Bronchial epithelial cell (primary cell): Measurements from ENCODE around the gene IRS2. TPM values are rescaled to one million over a fixed set of nuclear protein-coding genes. Genes with fewer than 3 reads are reported as not detected.

ENCODE experiments used
- DNase-seq: peaks from one replicate; pipeline ENCODE4 v3.0.0-alpha.2; 2010; ENCODE audit warnings: low read depth
- FAIRE-seq: peaks from 2 replicates; lab custom pipeline; 2011; peaks lifted over from hg19 to GRCh38; lab: Jason Lieb, UNC
- H3K27me3 ChIP-seq: 2 replicates; pipeline ENCODE4 v1.5.1; 2011; ENCODE audit warnings: low read length; ENCODE audit not compliant: control insufficient read depth, insufficient read depth
- H3K36me3 ChIP-seq: 2 replicates; pipeline ENCODE4 v1.5.1; 2011; ENCODE audit warnings: low read length; ENCODE audit not compliant: control insufficient read depth, insufficient read depth
- H3K4me3 ChIP-seq: 2 replicates; pipeline ENCODE4 v1.5.1; 2011; ENCODE audit warnings: mild to moderate bottlenecking, low read depth, low read length, control low read depth
- CTCF ChIP-seq: IDR thresholded peaks from 2 replicates; pipeline ENCODE4 v1.5.1; 2011; ENCODE audit warnings: mild to moderate bottlenecking, moderate library complexity, low read length, control low read depth, inconsistent platforms; ENCODE audit not compliant: insufficient read depth, severe bottlenecking
- total RNA-seq: library from RNA; depleted of rRNA; stranded (reverse); fragments of >200 nt; gene quantifications from 2 replicates; pipeline ENCODE4 v1.2.1, GENCODE V29; 2014

Gene IRS2
- total RNA-seq, 1 donor from 2014 or later: 6.8 TPM

- Histone ChIP-seq H3K4me3 (peak overlapping the region; percentile 48), H3K27me3 (no peaks in the 10 kb centered on the region), H3K36me3 (peaks cover 7% of the 10 kb centered on the region)
- no peak for TF ChIP-seq CTCF
- FAIRE-seq: no peak
- DNase-seq: no peak
Measured at GRCh38 chr13:109780845-109781383, 5.5 kb downstream of the IRS2 start.

- Histone ChIP-seq H3K4me3 (peak overlapping the region; percentile 48), H3K36me3 (peaks cover 7% of the 10 kb centered on the region), H3K27me3 (no peaks in the 10 kb centered on the region)
- no peak for TF ChIP-seq CTCF
- DNase-seq: no peak
- no peak for FAIRE-seq
Measured at GRCh38 chr13:109779876-109780510, 6.4 kb downstream of the IRS2 start.

- no peak for TF ChIP-seq CTCF
- no peak for DNase-seq
- Histone ChIP-seq H3K27me3 (no peaks in the 10 kb centered on the region), H3K4me3 (no peak overlapping the region), H3K36me3 (peaks cover 7% of the 10 kb centered on the region)
- FAIRE-seq: no peak
Measured at GRCh38 chr13:109779074-109779473, 7.3 kb downstream of the IRS2 start.

GRCh38 chr13:109778102-109778542, 8.3 kb downstream of the IRS2 start:
- peak; percentile 90 for DNase-seq
- FAIRE-seq: no peak
- Histone ChIP-seq H3K27me3 (no peaks in the 10 kb centered on the region), H3K4me3 (no peak overlapping the region), H3K36me3 (peaks cover 2% of the 10 kb centered on the region)
- no peak for TF ChIP-seq CTCF

- H3K36me3 ChIP-seq: peaks cover 5% of the 10 kb centered on the region
- DNase-seq: no peak
- no peak overlapping the region for H3K4me3 ChIP-seq
- H3K27me3 ChIP-seq: no peaks in the 10 kb centered on the region
- FAIRE-seq: no peak
- no peak for TF ChIP-seq CTCF
Measured at GRCh38 chr13:109776575-109776974, 9.8 kb downstream of the IRS2 start.

GRCh38 chr13:109773786-109774185, 12.6 kb downstream of the IRS2 start:
- Histone ChIP-seq H3K27me3 (no peaks in the 10 kb centered on the region), H3K36me3 (peaks cover 8% of the 10 kb centered on the region), H3K4me3 (no peak overlapping the region)
- DNase-seq (no peak), FAIRE-seq (no peak)
- no peak for TF ChIP-seq CTCF
